Ishikawa (cell line): ENCODE data around the gene PCBP3.

Experiments
- CEBPB ChIP-seq: IDR thresholded peaks from 2 replicates; pipeline ENCODE4 v1.6.1; 2012
- CREB1 ChIP-seq: IDR thresholded peaks from 2 replicates; pipeline ENCODE4 v1.6.1; 2012; ENCODE audit warnings: low read depth
- EGR1 ChIP-seq: IDR thresholded peaks from 2 replicates; pipeline ENCODE4 v1.6.1; 2012
- EP300 ChIP-seq: IDR thresholded peaks from 2 replicates; pipeline ENCODE4 v1.6.1; 2012; ENCODE audit warnings: borderline replicate concordance
- FOXM1 ChIP-seq: IDR thresholded peaks from 2 replicates; pipeline ENCODE4 v1.6.1; 2012; ENCODE audit warnings: low read depth, borderline replicate concordance
- NFIC ChIP-seq: IDR thresholded peaks from 2 replicates; pipeline ENCODE4 v1.6.1; 2012
- RAD21 ChIP-seq: IDR thresholded peaks from 2 replicates; pipeline ENCODE4 v1.6.1; 2012; ENCODE audit warnings: low read depth
- REST ChIP-seq: IDR thresholded peaks from 2 replicates; pipeline ENCODE4 v1.6.1; 2012; ENCODE audit warnings: low read depth, mild to moderate bottlenecking
- TAF1 ChIP-seq: IDR thresholded peaks from 2 replicates; pipeline ENCODE4 v1.6.1; 2012; ENCODE audit warnings: low read depth, mild to moderate bottlenecking
- TCF12 ChIP-seq: IDR thresholded peaks from 2 replicates; pipeline ENCODE4 v1.6.1; 2012; ENCODE audit warnings: low read depth
- TEAD4 ChIP-seq: IDR thresholded peaks from 2 replicates; pipeline ENCODE4 v1.6.1; 2012
- USF1 ChIP-seq: IDR thresholded peaks from 2 replicates; pipeline ENCODE4 v1.6.1; 2012
- YY1 ChIP-seq: IDR thresholded peaks from 2 replicates; pipeline ENCODE4 v1.6.1; 2012; ENCODE audit warnings: low read depth
- ZBTB7A ChIP-seq: IDR thresholded peaks from 2 replicates; pipeline ENCODE4 v1.6.1; 2012; ENCODE audit warnings: low read depth
- TF ChIP-seq, protein P1 (sequence below): IDR thresholded peaks from 2 replicates; pipeline ENCODE4 v1.6.1; 2012

The PCBP3 gene

GRCh38 chr21:45894450-45894825, 250.9 kb downstream of the PCBP3 start:
- TF ChIP-seq USF1 (no peak), FOXM1 (no peak), TAF1 (no peak), TEAD4 (no peak), REST (no peak; the same call in 1 of the 2 replicates), TCF12 (no peak), EGR1 (no peak), ZBTB7A (no peak), YY1 (no peak), EP300 (no peak), NFIC (no peak), RAD21 (no peak), CREB1 (no peak), CEBPB (no peak)
- TF ChIP-seq, protein P1, sequence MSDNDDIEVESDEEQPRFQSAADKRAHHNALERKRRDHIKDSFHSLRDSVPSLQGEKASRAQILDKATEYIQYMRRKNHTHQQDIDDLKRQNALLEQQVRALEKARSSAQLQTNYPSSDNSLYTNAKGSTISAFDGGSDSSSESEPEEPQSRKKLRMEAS = no peak

DNA sequence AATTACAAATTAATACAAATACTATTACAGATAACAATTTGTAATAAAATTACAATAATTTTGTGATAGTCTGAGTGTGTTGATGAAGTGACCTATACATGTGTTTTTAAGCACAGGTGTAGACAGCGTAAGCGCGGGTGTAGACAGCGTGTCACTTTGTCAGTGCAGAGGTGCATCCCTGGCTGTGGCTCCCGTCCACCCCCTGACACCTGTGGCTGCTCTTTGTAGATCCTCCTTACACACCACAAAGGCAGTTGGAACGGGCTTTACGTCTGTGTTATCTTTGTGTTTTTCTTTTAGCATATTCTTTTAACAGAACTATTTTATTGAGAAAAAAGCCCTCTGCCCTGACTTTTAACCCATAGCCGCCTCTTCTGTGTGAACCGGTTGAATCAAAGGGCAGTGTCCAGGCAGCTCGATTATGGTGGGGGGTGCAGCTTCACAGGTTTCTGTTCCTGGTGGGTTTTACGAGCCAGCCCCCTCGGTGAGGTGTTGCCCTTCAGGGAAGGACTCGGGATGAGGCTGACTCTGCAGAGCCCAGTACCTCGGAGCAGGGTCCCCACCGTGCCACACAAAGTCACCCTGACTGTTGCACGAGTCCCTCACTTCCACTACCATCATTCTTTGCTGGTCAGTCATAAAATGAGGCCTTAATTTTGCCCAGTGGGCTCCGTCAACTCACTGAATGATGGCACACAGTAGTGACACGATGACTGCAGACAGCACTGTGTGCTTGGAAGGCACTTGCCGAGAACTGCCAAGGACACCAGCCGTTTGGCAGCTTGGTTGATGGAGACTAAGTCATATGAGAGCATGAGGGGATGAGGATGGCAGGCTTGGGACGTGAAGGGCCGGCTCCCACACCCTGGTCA, 251.6 kb downstream of the PCBP3 start:
- TF ChIP-seq USF1 = no peak
- TF ChIP-seq, protein P1 = no peak
- no peak for TF ChIP-seq RAD21
- no peak for TF ChIP-seq EP300
- no peak for TF ChIP-seq CREB1
- TF ChIP-seq FOXM1 = no peak
- TF ChIP-seq EGR1 = no peak
- TF ChIP-seq REST = no peak
- no peak for TF ChIP-seq YY1
- TF ChIP-seq ZBTB7A = no peak
- TF ChIP-seq CEBPB = no peak

- TF ChIP-seq ZBTB7A (no peak), CEBPB (no peak), USF1 (no peak), NFIC (no peak), RAD21 (no peak), YY1 (no peak), REST (no peak)
- TF ChIP-seq, protein P1 = no peak
These were observed 252.3 kb downstream of the PCBP3 start for GRCh38 chr21:45895778-45896370.
